Right ventricle myocardium inferior (tissue), 1 donor: ENCODE results near the gene RFX7. TPM values are rescaled to one million over a fixed set of nuclear protein-coding genes. Genes with fewer than 3 reads are reported as not detected.
"Not testable (repeated sequence)": the region's sequence is repeated elsewhere in the genome, so short reads cannot be mapped to it uniquely, and the experiment has no call there.

Experiments used
- ATAC-seq: fragments of 200-7000 bp; cut with Tn5 transposase; one replicate; pipeline ENCODE4 v1.9.1; 2020; ENCODE audit warnings: mild to moderate bottlenecking, moderate library complexity
- DNase-seq: peaks from one replicate; pipeline ENCODE4 v3.0.0; 2021; ENCODE audit errors: missing footprints
- intact Hi-C: fragments of 100-400 bp; cut with DNase I; formaldehyde crosslinking; loops from one replicate; pipeline ENCODE4 v1.11.0; 2022
- long read RNA-seq: library from polyadenylated mRNA; unstranded; transcript quantifications from one replicate; pipeline ENCODE4 v2.0.0, GENCODE V29; 2021
- total RNA-seq: library from RNA; stranded (reverse); fragmentation: NEBNext Ultra II Directional; extraction: Animal tissue kit (Norgen Biotek cat#: 25700); gene quantifications from one replicate; pipeline ENCODE4 v1.2.1, GENCODE V29; 2021
- donor health status: DM: no; HTN: yes; CAD: no; lungs with severe emphysema.

RFX7 gene
- total RNA-seq: 5.8 TPM
- long read RNA-seq: 0 reads

DNA sequence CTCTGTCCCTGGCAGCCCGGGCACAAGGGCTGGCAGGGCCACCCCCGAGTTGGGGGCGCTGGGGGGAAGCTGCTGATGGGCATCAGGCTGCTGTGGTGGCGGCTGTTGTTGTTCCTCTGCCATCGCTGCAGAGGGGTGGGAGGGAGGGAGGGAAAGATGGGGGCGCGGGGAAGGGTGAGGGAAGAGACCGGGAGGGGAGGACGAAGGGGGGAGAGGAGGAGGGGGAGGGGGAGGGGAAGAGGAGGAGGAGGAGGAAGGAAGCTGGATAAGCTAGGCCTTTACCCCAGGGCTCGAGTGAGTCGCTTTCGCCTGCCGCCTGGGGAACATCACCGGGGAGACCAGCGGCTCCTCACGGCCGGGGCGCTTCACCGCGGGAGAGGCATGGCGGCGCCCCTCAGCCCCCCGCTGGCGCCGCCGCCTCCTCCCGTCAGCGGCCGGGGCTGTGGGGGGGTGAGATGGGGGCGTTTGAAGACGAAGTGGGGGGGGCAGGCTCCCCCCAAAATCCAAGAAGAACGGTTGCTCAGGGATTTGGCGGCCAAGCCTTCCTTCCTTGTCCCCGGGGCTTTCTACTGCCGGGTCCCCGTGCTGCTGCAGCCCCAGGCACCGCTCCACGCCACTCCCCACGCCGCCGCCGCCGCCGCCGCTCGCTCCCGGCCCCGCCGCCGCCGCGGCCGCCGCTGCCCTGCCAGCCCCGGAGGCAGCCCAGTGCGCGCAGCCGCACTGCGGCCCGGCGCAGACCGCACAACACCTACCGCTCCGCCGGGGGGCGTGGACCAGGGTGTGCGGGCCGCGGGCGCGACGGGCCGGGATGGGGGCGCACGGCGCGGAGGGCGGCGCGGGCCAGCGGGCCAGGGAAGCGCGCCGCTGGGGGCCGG lies at the start of gene RFX7:
RFX7 (minus strand) TSS at position 717 of the 875 bp plus-strand sequence; CDS start at position 123, 594 bp downstream.
- DNase-seq: peak; percentile 90
- intact Hi-C loops: loop anchor here (5.0 kb wide), 2 partner anchors 141 to 251 kb away; partner anchors contain the start of gene NEDD4
- ATAC-seq: peak; percentile 91

DNA sequence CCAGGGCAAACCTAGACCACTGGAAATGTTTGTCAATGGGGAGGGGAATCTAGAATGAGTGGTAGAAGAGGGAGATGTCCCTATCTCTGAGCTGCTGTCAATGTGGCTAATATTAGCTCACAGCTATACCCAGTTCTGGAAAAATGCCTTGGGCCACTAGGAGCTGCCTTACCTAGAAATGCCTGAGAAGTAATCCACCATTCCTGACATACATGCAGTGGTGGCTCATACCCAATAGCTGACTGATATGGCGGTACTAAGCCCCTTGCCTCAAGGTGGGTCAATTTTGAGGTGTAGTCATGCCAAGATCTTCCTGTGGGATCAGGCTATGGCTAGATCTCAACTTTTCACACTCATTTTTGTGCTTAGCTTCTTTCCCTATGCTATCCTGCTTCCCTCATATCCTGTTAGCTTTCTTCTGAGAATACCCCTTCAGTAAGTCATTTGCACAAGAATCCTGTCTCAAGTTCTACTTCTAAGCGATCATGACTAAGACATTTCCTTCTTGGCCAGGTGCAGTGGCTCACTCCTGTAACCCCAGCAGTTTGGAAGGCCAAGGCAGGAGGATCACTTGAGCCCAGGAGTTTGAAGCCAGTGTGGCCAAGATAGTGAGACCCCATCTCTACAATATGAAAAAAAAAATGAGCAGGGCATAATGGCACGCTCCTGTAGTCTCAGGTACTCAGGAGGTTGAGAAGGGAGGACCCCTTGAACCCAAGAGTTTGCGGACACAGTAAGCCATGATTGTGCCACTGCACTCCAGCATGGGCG lies 49.1 kb upstream of the RFX7 start:
- no peak for ATAC-seq
- intact Hi-C loops: no loop called here

DNA sequence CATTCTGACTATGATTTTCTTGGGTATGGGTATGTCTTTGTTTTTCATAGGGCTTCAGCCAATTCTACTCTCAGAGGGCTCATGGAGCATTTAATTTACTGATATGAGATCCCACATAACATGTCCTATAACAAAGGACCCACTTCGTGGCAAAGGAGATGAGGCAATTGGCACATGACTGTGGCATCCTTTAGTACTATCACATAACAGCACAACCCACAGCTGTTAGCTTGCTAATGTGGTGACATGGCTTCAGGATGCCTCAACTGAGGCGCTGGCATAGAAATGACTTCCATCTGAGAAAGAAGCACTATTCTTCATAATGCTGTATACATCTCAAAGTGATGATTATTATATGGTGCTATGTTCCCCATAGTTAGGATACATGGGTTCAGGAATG lies 48.1 kb upstream of the RFX7 start:
- intact Hi-C loops: no loop called here
- ATAC-seq (no peak), DNase-seq (no peak)

More for the DNA sequence above, 49.1 kb upstream of the RFX7 start:
- no peak for DNase-seq

DNA sequence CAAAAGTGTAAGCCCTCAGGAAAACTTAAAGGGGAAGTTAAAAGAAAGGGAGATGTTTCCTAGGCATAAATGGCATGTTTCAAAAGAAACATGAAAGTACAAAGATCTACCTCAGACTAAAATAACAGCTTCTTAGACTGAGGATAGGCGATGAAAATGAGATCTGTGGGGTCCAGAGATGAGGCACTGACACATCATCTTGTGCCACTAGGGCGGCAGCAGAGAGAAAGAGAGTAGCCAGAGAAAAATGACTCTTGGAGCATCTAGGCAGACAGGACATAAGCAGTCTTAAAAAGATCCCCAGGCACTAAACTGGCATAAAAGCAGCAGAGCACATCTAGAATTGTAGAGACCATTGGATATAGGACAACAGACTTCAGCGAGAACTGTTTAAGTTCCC lies 42.5 kb upstream of the RFX7 start:
- ATAC-seq (no peak), DNase-seq (no peak)
- intact Hi-C loops: no loop called here

DNA sequence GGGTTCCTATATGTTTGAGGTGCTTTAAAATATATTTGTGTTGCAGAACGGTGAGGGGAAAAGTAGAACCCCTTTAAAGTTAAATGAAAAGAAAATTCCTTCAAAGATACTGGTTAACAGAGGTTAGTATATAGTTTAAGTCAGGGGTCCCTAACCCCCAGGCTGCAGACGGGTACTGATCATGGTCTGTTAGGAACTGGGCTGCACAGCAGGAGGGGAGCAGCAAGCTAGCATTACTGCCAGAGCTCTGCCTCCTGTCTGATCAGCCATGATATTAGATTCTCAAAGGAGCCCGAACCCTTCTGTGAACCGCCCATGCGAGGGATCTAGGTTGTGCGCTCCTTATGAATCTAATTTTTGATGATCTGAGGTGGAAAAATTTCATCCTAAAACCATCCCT lies 37.5 kb upstream of the RFX7 start:
- ATAC-seq (no peak), DNase-seq (no peak)
- intact Hi-C loops: no loop called here

DNA sequence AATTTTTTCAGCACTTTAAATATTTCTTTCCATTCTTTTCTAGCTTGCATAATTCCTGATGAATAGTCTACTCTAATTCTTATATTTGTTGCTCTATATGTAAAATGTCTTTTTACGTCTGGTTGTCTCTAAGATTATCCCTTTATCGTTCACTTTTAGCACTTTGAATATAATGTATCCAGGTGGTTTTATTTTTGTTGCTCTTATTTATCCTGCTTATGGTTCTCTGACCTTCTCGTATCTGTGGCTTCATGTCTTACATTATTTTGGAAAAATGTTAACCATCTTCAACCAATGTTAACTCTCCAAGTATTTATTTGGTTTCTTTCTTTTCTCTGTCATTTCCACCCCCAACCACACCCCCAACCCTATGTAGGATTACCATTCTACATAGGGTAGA lies 30.0 kb upstream of the RFX7 start:
- intact Hi-C loops: no loop called here
- DNase-seq (no peak), ATAC-seq (no peak)

DNA sequence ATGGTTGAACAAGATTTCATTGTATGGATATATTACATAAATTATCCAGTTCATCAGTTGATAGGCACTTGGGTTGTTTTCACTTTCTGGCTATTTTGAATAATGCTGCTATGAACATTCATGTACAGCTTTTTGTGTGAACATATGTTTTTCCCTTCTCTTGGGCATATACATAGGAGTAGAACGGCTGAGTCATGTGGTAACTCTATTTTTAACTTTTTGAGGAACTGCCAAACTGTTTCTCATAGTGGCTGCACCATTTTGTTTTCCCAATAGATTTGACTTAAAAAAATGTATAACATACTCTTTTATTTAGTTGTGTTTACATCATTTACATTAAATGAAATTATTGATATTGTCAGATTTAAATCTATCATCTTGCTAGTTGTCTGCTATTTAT lies 28.8 kb upstream of the RFX7 start:
- intact Hi-C loops: no loop called here
- no peak for DNase-seq
- no peak for ATAC-seq

DNA sequence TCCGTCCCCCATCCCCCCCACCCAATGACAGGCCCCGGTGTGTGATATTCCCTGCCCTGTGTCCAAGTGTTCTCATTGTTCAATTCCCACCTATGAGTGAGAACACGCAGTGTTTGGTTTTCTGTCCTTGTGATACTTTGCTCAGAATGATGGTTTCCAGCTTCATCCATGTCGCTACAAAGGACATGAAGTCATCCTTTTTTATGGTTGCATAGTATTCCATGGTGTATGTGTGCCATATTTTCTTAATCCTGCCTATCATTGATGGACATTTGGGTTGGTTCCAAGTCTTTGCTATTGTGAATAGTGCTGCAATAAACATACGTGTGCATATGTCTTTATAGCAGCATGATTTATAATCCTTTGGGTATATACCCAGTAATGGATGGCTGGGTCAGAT lies 22.8 kb upstream of the RFX7 start:
- DNase-seq, intact Hi-C loops, ATAC-seq: not testable (repeated sequence)

DNA sequence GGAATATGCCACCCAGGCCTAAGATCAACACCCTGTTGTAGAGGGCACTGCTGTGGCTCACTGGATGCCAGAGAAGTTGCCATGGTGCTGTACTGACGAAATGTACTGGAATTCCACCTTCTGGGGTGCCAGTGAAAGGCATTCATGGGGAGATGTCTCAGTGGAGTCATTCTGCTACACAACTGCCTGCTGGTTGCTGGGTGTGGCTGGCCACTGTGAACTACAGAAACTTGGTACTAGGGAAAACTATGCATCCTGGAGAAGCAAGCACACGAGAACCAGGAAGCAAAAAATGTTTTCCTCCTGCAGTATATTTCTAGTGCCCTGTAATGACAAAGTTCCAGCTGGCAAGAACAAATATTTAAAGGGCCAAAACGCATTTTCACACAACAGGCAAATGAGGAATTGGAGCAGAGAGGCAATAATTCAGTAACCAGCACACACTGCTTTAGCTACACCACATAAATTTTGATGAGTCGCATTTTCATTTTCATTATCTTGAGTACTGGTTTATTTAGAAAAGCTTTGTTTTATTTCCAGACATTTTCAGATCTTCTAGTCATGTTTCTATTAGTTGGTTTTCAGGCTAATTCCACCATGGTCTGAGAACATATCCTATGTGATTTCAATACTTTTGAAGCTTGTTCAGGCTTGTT lies 18.3 kb upstream of the RFX7 start:
- ATAC-seq (no peak), DNase-seq (no peak)
- intact Hi-C loops: no loop called here

DNA sequence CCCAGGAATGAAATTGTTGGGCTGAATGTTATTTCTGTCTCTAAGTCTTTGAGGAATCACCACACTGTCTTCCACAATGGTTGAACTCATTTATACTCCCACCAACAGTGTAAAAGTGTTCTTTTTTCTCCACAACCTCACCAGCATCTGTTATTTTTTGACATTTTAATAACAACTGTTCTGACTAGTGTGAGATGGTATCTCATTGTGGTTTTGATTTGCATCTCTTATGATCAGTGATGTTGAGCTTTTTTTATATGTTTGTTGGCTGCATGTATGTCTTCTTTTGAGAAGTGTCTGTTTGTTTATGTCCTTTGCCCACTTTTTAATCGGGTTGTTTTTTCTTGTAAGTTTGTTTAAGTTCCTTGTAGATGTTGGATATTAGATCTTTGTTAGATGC lies 13.6 kb upstream of the RFX7 start:
- DNase-seq, intact Hi-C loops, ATAC-seq: not testable (repeated sequence)

DNA sequence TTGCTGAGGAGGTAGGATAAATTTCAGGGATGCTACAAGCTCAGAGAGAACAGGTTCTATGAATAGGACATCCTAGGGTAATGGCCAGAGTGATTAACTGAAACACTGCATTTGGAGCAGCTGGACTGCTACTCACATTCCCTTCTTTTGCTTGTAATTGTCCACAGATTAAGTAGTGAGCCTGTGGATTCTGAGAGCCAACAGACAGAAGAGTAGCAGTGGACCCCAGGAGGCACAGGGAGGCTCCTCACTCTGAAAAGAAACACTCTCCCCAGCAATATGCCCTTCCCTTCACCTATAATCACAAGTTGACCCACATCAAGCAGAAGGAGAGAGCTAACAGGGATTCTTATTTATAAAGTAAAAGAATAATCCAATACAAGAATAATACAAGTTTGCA lies 10.6 kb upstream of the RFX7 start:
- no peak for DNase-seq
- no peak for ATAC-seq
- intact Hi-C loops: no loop called here

DNA sequence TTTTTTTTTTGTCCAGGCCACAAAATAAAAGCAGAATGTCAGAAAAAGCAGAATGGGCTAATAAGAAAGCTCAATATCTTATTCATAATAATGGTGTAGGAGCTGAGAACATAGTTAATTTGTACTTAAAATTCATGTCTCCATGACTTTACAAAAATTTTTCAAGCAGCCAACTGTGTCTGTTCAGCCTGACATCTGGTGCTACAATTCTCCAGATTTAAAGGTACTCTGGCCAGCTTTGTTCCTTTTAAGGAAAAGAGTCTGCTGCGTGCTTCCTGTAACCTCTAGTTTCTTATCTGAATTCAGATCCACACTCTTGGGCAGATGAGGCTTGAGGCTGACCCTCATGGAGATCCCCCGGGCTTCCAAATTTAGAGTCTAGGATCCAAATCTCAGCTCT lies 8.7 kb upstream of the RFX7 start:
- intact Hi-C loops: no loop called here
- DNase-seq (no peak), ATAC-seq (no peak)

DNA sequence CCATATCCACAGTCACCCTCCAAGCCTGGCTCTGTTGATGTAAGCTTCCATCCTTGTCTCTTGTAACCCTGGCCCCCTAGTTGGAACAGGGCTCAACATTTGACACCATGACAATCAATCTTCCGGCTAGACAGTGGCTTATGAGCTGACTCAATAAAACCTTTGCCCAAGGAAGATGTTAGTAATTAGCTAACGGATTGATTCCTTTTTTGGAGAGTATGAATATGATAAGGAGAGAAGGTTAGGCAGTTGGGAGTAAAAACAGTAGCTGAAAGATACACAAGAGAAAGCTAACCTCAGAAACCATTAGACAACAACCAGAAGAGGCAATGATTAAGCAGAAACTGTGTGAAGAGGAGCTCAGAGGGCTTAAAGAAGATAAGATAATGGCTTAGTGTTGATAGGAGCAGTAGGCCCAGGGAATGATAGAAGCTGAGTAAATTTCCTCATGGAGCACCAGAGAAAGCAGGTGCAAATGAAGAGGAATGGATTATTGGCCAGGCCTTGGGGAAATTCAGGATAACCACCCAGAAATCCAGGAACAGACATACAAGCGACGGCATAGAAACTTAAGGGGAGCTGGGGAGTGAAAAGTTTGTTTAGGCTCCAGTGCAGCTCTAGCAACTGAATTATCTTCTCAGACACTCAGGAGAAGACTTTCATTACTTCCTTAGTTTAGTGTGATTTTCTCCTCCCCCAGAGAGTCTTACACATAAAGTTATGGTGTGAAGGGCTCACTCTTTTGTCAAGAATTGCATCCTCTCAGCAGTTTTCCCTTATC lies 7.8 kb upstream of the RFX7 start:
- DNase-seq (no peak), ATAC-seq (no peak)
- intact Hi-C loops: no loop called here

DNA sequence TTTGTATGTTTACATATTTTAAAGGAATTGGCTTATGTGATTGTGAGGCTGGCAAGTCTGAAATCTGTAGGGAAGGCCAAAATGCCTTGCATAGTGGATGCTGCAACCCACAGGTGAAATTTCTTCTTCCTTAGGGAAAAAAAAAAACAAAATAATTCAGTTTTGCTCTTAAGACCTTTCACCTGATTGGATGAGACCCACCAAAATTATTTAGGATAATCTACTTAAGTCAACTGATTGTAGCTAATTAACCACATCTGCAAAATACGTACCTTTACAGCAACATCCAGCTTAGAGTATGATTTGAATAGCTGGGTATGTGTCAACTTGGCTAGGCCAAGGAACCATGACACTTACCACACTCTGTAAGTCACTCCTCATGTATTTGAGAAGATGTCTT lies 6.9 kb upstream of the RFX7 start:
- no peak for ATAC-seq
- intact Hi-C loops: no loop called here
- no peak for DNase-seq

DNA sequence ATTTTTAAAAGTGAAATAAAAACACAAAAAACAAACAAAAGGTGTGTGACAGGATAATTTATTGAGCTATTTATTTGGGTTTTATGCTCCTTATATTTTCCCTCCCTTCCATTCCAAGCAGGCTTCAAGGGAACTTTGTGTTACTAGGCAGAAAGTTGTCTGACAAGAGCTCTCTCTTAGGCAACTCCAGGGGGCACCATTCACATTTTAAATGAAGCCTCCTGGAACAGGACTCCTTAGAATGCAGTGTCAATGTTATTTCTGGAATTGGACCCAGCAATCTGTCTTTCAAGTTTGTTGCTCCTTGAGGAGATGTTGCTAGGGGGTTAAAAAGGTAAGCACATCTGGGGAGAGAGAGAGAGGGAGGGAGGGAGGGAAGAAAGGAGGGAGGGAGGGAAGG lies 5.4 kb upstream of the RFX7 start:
- intact Hi-C loops: no loop called here
- no peak for ATAC-seq
- no peak for DNase-seq

DNA sequence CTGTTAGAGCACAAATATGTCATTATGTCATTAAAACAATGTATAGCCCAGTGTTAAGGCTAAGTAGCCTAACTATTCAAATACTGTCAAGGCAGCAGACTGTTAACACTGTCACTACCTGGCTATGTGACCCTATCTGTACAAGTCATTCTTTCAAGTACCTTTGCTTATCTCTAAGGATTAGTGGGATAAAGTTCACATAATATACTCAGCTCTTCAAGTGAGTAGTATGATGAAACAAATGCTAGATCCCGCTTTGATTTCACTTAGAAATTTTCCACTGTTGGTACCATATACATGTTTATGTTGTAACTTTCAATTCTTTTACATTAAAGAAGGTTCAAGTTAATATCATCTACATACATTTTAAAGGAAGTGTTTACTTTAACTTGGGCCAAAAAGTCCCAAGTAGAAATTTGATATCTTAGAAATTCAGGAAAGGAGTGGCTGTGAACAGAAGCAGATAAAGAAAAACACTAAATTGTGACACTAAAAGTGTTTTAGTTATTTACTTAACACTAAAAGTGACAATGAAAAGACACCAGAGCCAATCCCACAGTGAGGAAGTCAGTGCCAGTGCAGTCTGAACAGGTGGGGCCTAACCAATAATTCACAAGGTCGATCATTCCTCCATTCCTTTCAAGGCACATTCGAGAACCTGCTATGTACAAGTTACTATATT lies 4.8 kb upstream of the RFX7 start:
- DNase-seq (no peak), ATAC-seq (no peak)
- intact Hi-C loops: no loop called here

DNA sequence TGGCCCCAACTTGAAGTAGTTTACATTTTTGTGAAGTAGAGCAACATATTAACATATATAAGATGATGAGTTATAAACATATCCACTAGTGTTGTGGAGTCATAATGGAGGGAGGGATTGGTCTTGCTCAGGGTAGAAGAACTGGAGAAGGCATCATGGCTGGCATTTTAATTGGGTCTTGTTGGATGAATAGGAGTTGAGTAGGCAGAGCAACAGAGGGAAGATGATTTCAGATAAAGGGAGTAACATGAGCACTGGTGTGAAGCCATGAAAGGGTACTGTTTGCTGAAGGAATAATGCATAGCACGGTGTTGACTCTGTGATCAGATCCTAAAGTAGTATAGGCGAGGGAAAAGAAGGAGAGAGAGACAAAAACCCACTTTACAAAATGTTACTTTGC lies 3.6 kb upstream of the RFX7 start:
- ATAC-seq (no peak), DNase-seq (no peak)
- intact Hi-C loops: no loop called here
